IPS-20b (cell line): ENCODE results near the gene TALDO1.

Experiments
- H3K27ac ChIP-seq: one replicate; pipeline ENCODE4 v1.5.1; 2013; ENCODE audit warnings: low read length
- H3K27me3 ChIP-seq: 2 replicates; pipeline ENCODE4 v1.6.1; 2013; ENCODE audit warnings: mild to moderate bottlenecking, low read length, inconsistent platforms; ENCODE audit not compliant: insufficient read depth
- H3K36me3 ChIP-seq: 2 replicates; pipeline ENCODE4 v1.6.1; 2013; ENCODE audit warnings: low read depth, mild to moderate bottlenecking, inconsistent platforms, low read length, moderate library complexity; ENCODE audit not compliant: insufficient read depth
- H3K4me1 ChIP-seq: 2 replicates; pipeline ENCODE4 v1.6.1; 2013; ENCODE audit warnings: mild to moderate bottlenecking, control low read depth, inconsistent platforms, low read length, moderate library complexity; ENCODE audit not compliant: insufficient read depth
- H3K4me3 ChIP-seq: 2 replicates; pipeline ENCODE4 v1.5.1; 2013; ENCODE audit warnings: mild to moderate bottlenecking, low read length, inconsistent platforms
- H3K9ac ChIP-seq: 2 replicates; pipeline ENCODE4 v1.6.1; 2013; ENCODE audit warnings: low read depth, mild to moderate bottlenecking, inconsistent platforms, low read length, moderate library complexity
- H3K9me3 ChIP-seq: 2 replicates; pipeline ENCODE4 v1.6.1; 2013; ENCODE audit warnings: mild to moderate bottlenecking, low read depth, low read length, inconsistent platforms; ENCODE audit not compliant: insufficient read depth

The TALDO1 gene

DNA sequence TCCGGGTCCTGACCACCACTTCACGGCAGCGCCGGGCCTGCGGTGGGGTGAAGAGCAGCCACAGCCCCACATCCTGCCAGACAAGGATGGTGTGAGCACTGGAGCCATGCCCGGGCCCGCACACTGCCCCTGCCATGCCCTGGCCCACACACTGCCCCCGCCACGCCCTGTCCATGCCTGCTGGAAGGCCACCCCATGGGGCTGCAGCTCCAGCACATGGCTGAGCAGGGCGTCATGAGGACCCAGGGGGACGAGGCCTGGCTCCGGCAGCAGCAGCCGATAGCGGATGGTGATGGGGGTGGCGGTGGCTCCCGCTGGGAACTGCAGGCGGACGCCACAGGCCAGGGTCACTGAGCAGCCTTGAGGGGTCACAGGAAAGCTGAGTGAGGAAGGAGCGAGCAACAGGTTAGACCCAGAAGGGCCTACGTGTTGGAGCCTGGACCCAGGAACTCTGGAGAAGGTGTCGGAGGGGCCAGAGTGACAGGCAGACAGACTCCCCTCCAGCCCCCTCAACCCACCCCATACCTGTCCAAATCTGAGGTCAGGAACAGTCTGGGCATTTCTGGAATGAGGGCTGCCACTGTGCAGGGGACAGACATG, 54.9 kb downstream of the TALDO1 start:
- H3K36me3 ChIP-seq: peaks cover 18% of the 10 kb centered on the region; the same call in 1 of the 2 replicates
- no peak overlapping the region for H3K27ac ChIP-seq
- no peaks in the 10 kb centered on the region for H3K9me3 ChIP-seq
- H3K27me3 ChIP-seq: no peaks in the 10 kb centered on the region
- no peak overlapping the region for H3K4me3 ChIP-seq
- no peak overlapping the region for H3K9ac ChIP-seq
- H3K4me1 ChIP-seq: peaks cover 5% of the 10 kb centered on the region; the same call in 1 of the 2 replicates

DNA sequence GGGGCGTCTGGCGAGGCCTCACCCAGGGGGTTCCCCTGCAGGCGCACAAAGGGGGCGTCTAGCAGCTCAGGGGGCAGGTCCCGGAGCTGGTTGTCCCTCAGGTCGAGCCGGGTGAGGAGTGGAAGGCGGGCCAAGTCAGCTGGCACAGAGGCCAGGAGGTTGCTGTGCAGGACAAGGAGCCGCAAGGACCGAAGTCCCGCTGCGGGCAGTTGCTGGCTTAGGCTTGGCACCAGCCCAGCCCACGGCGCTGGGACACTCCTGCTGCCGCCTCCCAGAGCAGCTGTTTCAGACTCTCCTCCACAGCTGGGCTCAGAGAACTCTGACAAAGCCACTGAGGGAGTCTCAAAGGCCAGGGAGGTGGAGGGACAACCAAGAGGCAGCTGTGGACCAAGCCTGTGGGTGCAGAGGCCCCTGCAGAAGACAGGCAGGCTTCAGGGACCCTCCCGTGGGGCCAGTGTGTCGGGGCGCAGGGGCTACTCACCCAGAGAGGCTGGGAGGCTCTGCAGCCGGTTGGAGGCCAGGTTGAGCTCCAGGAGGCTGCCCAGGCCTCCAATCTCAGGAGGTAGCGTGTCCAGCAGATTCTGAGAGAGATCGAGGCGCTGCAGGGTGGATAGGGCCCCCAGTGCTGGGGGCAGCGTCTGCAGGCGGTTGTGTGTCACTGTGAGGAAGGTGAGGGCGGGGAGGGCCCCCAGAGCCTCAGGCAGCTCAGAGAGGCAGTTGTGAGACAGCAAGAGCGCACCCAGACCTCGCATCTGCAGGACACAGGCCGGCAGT, 55.6 kb downstream of the TALDO1 start:
- Histone ChIP-seq H3K27ac (no peak overlapping the region), H3K9ac (no peak overlapping the region), H3K4me1 (peaks cover 4% of the 10 kb centered on the region; the same call in 1 of the 2 replicates), H3K4me3 (no peak overlapping the region), H3K27me3 (no peaks in the 10 kb centered on the region), H3K36me3 (peaks cover 18% of the 10 kb centered on the region; the same call in 1 of the 2 replicates), H3K9me3 (no peaks in the 10 kb centered on the region)

DNA sequence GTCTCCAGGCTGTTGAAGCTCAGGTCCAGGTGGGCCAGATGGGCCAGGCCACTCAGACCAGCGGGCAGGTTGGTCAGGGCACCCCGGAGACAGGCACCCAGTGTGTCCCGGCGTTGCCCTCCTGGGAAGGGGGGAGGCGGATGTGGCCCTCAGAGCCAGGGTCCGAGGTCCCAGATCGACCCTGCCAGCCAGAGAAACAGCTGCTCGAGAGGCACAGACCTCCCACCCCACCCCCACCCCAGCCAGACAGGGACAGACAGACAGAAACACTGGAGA, 56.1 kb downstream of the TALDO1 start:
- Histone ChIP-seq H3K4me3 (no peak overlapping the region), H3K4me1 (peaks cover 4% of the 10 kb centered on the region; the same call in 1 of the 2 replicates), H3K27me3 (no peaks in the 10 kb centered on the region), H3K9me3 (no peaks in the 10 kb centered on the region), H3K36me3 (peaks cover 18% of the 10 kb centered on the region; the same call in 1 of the 2 replicates), H3K9ac (no peak overlapping the region; the same call in 1 of the 2 replicates), H3K27ac (no peak overlapping the region)

DNA sequence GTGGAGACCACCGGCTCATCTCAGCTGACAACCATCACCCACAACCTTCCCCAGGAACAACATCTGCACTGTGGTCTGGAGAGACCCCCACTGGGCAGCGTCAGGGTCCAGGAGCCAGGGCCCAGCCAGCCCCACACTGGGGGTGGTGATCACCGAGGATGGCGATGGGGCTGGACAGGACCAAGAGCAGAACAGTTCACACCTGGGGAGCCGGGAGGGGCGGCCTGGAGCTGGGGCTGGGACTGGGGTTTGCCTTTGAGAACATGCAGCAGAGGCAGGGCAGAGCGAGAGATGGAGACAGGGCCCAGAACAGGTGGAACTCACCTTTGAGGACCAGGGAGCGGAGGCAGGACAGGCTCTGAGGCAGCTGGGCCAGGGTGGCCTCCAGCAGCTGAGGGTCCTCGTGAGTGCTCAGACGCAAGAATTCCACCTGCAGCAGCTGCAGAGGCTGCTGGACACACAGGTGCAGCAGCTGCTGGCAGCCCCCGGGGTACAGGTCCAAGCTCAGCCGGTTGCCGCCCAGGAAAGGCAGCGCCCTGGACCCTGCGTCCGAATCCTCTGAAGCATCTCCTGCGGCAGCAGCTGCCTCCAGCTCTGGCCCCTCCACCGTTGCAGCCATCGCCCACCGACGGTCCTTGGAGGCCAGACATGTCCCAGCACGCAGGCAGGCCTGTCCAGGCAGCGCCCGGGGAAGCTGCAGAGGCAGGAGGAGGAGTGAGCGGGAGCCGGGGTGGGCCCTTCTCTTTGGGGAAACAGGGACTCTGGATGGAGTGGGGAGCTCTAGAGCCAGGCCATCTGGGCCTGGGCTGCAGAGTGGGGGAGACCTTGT, 56.7 kb downstream of the TALDO1 start:
- Histone ChIP-seq H3K27ac (no peak overlapping the region), H3K4me3 (peak overlapping the region; percentile 79), H3K9me3 (no peaks in the 10 kb centered on the region), H3K4me1 (peaks cover 4% of the 10 kb centered on the region; the same call in 1 of the 2 replicates), H3K36me3 (peaks cover 18% of the 10 kb centered on the region; the same call in 1 of the 2 replicates), H3K9ac (peak overlapping the region; percentile 79; the same call in 1 of the 2 replicates), H3K27me3 (no peaks in the 10 kb centered on the region)

DNA sequence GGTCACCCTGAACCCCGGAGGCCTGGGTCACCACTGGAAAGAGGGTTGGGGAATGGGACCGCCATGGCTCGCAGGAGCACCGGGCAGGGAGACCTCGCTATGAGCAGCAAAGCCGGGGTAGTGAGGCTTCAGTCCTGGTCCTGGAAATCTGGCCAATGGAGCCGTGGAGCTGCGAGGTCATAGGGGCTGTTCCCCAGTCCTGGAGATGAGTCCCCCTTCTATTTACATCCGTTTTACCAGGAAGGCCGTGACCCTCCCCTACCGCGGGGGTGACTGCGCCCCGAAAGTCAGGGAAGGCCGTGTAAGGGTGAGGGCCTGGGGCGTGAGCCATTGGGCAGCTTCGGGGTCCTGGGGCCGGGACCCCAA, 57.3 kb downstream of the TALDO1 start:
- H3K36me3 ChIP-seq: peaks cover 18% of the 10 kb centered on the region; the same call in 1 of the 2 replicates
- peaks cover 4% of the 10 kb centered on the region; the same call in 1 of the 2 replicates for H3K4me1 ChIP-seq
- H3K9ac ChIP-seq: peak overlapping the region; percentile 79; the same call in 1 of the 2 replicates
- H3K27me3 ChIP-seq: no peaks in the 10 kb centered on the region
- H3K9me3 ChIP-seq: no peaks in the 10 kb centered on the region
- no peak overlapping the region for H3K27ac ChIP-seq
- peak overlapping the region; percentile 79 for H3K4me3 ChIP-seq

DNA sequence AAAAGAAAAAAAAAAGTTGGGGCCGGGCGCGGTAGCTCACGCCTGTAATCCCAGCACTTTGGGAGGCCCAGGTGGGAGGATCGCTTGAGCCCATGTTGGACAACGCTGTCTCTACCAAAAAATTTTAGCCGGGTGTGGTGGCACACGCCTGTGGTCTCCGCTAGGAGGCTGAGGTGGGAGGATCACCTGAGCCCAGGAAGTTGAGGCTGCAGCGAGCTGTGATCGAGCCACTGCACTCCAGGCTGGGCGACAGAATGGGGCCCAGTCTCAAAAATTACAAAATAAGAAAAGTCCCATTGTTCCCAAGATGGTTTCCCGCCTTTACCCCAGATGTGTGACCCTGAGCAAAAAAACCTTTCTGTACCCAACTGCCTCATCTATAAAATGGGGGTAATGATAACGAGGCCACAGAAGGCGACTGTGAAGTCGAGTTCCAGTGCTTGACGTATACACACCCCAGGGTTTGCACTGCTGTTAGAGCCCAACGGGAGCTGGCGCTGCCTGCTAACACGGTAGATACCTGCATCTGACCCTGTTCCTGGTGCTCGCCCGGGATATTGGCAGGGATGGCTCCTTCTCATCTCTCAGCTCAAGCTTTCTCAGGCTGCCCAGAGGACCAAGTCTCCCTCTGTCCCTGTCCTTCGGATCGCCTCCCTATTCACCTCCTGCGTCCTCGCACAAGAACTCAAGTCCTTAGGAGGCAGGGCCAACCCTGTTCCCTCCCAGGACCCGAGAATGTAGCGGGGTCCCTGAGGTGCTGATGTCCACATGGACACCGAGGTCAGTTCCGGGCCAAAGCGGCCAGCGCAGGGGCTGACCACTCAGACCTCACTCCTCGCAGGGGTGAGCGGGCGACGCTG, 61.4 kb downstream of the TALDO1 start:
- Histone ChIP-seq H3K36me3 (peaks cover 32% of the 10 kb centered on the region), H3K27ac (peak overlapping the region; percentile 100), H3K4me1 (peaks cover 10% of the 10 kb centered on the region; the same call in 1 of the 2 replicates), H3K9ac (peak overlapping the region; percentile 100), H3K27me3 (no peaks in the 10 kb centered on the region), H3K9me3 (no peaks in the 10 kb centered on the region), H3K4me3 (peak overlapping the region; percentile 97)

DNA sequence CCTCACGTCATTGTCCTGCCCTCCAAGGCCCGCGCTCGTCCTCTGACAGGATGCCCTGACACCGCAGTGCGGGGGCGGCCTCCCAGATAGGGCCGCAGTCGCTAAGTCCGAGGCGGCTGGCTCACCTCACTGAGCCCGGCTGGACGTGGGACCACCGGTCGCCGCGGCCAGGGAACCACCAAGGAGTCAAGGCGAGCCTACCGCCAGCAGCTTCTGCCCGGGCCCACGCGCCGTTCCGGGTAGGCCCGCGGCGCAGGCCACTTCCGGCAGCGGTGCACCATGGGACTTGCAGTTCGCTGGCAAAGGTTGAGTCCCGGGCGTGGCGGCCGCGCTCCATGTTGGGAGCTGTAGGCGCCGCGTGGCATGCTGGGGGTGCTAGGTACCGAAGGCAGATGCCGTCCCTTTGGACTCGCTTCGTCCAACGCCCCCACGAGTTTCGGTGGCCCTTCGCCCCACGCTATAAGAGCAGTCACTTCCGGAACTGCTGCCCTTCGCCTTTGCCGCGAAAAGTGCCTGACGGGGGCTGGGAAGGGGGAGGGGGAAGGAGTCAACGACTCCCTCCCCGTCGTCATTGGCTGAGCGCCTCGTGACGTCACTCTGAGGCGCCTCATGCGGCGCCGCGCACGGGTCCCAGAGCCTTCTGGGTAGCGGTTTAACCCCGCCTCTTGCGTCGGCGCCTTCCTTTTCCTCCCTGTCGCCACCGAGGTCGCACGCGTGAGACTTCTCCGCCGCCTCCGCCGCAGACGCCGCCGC, 62.2 kb downstream of the TALDO1 start, which contains the start of gene RPLP2:
Gene RPLP2, plus strand, starts transcription at position 681 of the 753 bp plus-strand sequence. CDS start 268 bp downstream, outside the sequence.
- no peaks in the 10 kb centered on the region for H3K27me3 ChIP-seq

DNA sequence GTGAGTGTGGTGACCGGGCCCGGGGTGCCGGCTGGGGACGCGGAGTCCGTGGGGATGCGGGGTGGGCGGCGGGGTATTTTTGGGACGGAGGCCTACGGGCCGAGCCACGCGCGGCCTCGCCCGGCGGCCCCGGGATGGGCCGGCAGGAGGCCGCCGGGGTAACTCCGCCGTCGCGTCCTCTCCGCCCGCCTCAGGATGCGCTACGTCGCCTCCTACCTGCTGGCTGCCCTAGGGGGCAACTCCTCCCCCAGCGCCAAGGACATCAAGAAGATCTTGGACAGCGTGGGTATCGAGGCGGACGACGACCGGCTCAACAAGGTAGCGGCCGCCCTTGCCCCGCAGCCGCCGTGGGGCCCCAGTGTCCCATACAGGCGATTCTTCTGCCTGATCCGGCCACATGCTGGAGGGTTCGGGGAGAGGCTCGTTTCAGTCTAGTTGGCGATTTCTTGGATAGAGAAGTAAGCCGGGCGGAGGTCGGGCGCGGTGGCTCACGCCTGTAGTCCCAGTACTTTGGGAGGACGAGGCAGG, 62.8 kb downstream of the TALDO1 start:
- Histone ChIP-seq H3K36me3 (peaks cover 41% of the 10 kb centered on the region), H3K9ac (peak overlapping the region; percentile 100), H3K27me3 (no peaks in the 10 kb centered on the region), H3K27ac (peak overlapping the region; percentile 80), H3K9me3 (no peaks in the 10 kb centered on the region), H3K4me3 (peak overlapping the region; percentile 97), H3K4me1 (peaks cover 6% of the 10 kb centered on the region; the same call in 1 of the 2 replicates)

More for the DNA sequence above, 62.2 kb downstream of the TALDO1 start, which contains the start of gene RPLP2:
- peak within 1 kb of the TSS; percentile 100 for H3K9ac ChIP-seq
- no peaks in the 10 kb centered on the region for H3K9me3 ChIP-seq
- H3K27ac ChIP-seq: peak within 1 kb of the TSS; percentile 100
- H3K4me3 ChIP-seq: peak within 1 kb of the TSS; percentile 97
- H3K4me1 ChIP-seq: peaks cover 8% of the 10 kb centered on the region; the same call in 1 of the 2 replicates
- peaks cover 37% of the 10 kb centered on the region for H3K36me3 ChIP-seq

DNA sequence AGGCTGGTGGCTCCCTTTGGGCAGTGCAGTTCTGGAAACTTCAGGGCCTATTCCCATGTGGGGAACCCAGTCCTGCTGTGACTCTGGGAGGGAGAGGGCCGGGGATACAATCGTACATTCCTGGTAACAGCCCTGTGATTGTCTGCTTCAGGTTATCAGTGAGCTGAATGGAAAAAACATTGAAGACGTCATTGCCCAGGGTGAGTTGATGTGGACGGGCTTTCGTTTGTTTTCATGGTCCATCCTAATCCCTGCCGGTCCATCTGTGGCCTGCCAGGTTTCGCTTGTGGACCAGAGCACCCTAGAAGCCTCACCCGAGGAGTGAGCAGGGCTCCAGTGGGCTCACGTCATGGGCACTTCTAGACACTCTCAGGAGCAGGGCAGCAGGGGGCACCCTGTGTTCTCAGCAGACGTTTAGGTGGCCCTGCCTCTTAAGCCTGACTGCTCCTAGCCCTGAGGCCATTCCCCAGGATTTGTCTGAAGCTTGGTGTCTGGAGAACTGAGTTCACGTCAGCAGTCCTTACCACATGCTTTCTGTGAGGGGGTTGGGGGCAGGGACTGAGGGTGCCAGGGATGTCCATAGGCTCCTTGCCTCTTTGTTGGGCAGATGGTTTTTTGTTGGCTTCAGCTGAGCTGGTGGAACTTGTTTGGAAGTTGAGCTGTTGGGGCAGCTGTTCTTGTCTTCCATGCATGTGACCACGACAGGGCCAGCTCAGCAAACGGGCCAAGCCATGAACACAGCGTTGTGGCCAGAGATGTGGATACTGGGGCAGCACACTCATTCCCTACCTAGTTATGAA, 64.4 kb downstream of the TALDO1 start:
- no peaks in the 10 kb centered on the region for H3K9me3 ChIP-seq
- H3K9ac ChIP-seq: peak overlapping the region; percentile 100; the same call in 1 of the 2 replicates
- H3K36me3 ChIP-seq: peaks cover 42% of the 10 kb centered on the region
- no peak overlapping the region for H3K27ac ChIP-seq
- H3K27me3 ChIP-seq: no peaks in the 10 kb centered on the region
- H3K4me1 ChIP-seq: peaks cover 6% of the 10 kb centered on the region; the same call in 1 of the 2 replicates
- peak overlapping the region; percentile 97 for H3K4me3 ChIP-seq
